Spleen (tissue), 7 donors: Measurements from ENCODE around the gene GPATCH11.

Experiments
- POLR2A ChIP-seq, 3 donors: fragments of 450-650 bp; IDR thresholded peaks; one replicate each; pipeline ENCODE4 v1.5.1; 2017; ENCODE audit warnings: antibody characterized with exemption in 3 of 3, mild to moderate bottlenecking in 1 of 3
- POLR2AphosphoS5 ChIP-seq, 3 donors: sonication (generic); formaldehyde crosslinking; IDR thresholded peaks; one replicate each; pipeline ENCODE4 v1.5.1; 2017; ENCODE audit warnings: antibody characterized with exemption in 3 of 3
- TF ChIP-seq, protein P1 (sequence below), 11 experiments: fragments of 200-600 bp in 7 of 11; fragments of 450-650 bp in 4 of 11; sonication (generic) in 4 of 11; IDR thresholded peaks in 8 of 11; conservative IDR thresholded peaks in 3 of 11; 1 replicate in 7 of 11; 2 replicates in 4 of 11; pipeline versions ENCODE4 v1.4.0 to v1.8.0; 2016 to 2021; ENCODE audit warnings: antibody characterized with exemption in 11 of 11, inconsistent platforms in 4 of 11, mild to moderate bottlenecking in 1 of 11
- donor health status: DM: no; HTN: no; CAD: no; lungs with moderate emphysema.
- donor health status: DM: no; HTN: no; CAD: no.
- donor health status: DM: no; HTN: no; CAD: no.

DNA sequence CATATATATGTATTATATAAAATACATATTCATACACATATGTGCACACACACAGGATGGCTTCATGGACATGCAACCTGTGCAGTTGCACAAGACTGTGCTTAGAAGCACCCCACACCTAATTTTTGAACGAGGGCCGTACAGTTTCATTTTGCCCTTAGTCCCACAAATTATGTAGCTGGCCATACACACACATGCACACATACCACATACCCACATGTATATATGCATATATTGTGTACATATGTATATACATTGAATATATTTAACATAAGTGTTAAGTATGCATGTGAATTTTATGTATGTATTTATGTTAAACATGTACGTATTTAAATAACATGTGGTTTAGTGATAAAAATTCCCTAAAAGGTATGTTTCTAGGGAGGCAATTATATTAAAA lies 18.3 kb downstream of the GPATCH11 start:
- TF ChIP-seq, protein P1, sequence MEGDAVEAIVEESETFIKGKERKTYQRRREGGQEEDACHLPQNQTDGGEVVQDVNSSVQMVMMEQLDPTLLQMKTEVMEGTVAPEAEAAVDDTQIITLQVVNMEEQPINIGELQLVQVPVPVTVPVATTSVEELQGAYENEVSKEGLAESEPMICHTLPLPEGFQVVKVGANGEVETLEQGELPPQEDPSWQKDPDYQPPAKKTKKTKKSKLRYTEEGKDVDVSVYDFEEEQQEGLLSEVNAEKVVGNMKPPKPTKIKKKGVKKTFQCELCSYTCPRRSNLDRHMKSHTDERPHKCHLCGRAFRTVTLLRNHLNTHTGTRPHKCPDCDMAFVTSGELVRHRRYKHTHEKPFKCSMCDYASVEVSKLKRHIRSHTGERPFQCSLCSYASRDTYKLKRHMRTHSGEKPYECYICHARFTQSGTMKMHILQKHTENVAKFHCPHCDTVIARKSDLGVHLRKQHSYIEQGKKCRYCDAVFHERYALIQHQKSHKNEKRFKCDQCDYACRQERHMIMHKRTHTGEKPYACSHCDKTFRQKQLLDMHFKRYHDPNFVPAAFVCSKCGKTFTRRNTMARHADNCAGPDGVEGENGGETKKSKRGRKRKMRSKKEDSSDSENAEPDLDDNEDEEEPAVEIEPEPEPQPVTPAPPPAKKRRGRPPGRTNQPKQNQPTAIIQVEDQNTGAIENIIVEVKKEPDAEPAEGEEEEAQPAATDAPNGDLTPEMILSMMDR (IDR thresholded peaks at IDR 0.05 in 8 of 11, conservative IDR thresholded peaks at IDR 0.05 in 3 of 11), result no peak
- no peak for TF ChIP-seq POLR2AphosphoS5 (IDR thresholded peaks at IDR 0.05)
- TF ChIP-seq POLR2A (IDR thresholded peaks at IDR 0.05), result no peak
